Measurements from ENCODE around the gene RNF182. TPM values are rescaled to one million over a fixed set of nuclear protein-coding genes. Genes with fewer than 3 reads are reported as not detected.

The RNF182 gene
- total and polyA plus RNA-seq, 10 of the 15 experiments (the other 5 are each of a cell fraction or from before 2014, with no cell fraction given) = not detected

DNA sequence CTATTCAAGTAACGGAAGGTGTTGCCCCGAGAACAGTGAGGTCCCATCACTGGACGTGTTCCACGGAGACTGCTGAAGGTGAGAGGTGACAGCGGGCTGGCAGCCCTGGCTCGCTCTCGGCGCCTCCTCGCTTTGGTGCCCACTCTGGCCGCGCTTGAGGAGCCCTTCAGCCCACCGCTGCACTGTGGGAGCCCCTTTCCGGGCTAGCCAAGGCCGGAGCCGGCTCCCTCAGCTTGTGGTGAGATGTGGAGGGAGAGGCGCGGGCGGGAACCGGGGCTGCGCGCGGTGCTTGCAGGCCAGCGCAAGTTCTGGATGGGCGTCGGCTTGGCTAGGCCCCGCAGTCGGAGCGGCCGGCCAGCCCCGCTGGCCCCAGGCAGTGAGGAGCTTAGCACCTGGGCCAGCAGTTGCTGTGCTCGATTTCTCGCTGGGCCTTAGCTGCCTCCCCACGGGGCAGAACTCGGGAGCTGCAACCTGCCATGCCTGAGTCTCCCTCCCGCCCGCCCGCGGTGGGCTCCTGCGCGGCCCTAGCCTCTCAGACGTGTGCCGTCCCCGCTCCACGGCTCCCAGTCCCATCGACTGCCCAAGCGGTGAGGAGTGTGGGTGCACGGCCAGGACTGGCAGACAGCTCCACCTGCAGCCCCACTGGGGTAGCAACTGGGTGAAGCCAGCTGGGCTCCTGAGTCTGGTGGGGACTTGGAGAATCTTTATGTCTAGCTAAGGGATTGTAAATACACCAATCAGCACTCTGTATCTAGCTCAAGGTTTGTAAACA lies 77.6 kb downstream of the RNF182 start:
- CTCF ChIA-PET = interaction anchor here (1.0 kb wide), 1 partner anchor 208 kb away, joined by 5 read pairs; no protein-coding TSS in a partner anchor
- no peaks in the 10 kb centered on the region for H3K36me3 ChIP-seq (ENCODE audit: control insufficient read depth in 2 of 2, insufficient read depth in 2 of 2, low read length in 1 of 2)
- in situ Hi-C loops (cut with MboI) = no loop called here
- no peaks in the 10 kb centered on the region for H3K79me2 ChIP-seq (ENCODE audit: control insufficient read depth, insufficient read depth, low read length)
- H4K20me1 ChIP-seq (ENCODE audit: control insufficient read depth, insufficient read depth) = no peaks in the 10 kb centered on the region
- ATAC-seq (no peak), FAIRE-seq (no peak), DNase-seq (ENCODE audit: low read depth, low spot score) (no peak)
- H2AFZ ChIP-seq (ENCODE audit: control insufficient read depth, low read depth, low read length) = no peak overlapping the region
- intact Hi-C loops (cut with micrococcal nuclease; ENCODE audit: unreplicated experiment) = no loop called here
- no peak for TF ChIP-seq TCF12 (IDR thresholded peaks at IDR 0.05; ENCODE audit: low read depth, low read length)
- TF ChIP-seq KLF5 (IDR thresholded peaks at IDR 0.05; ENCODE audit: partially characterized antibody) = no peak
- no peak for TF ChIP-seq CHD2 (IDR thresholded peaks at IDR 0.05; ENCODE audit: borderline replicate concordance, low read depth, low read length)
- no peak for TF ChIP-seq JUNB (IDR thresholded peaks at IDR 0.05)
- TF ChIP-seq RB1 (IDR thresholded peaks at IDR 0.05; ENCODE audit: borderline replicate concordance) = no peak
- no peak for TF ChIP-seq EED (IDR thresholded peaks at IDR 0.05; ENCODE audit: low read depth)
- no peak for TF ChIP-seq BCL11A (IDR thresholded peaks at IDR 0.05; ENCODE audit: low read depth, low read length)
- no peak for TF ChIP-seq WRNIP1 (IDR thresholded peaks at IDR 0.05; ENCODE audit: borderline replicate concordance, low read depth, low read length)
- TF ChIP-seq CEBPB (IDR thresholded peaks at IDR 0.05; ENCODE audit: borderline replicate concordance in 1 of 2, low read depth in 2 of 2, low read length in 2 of 2) = no peak
- no peak for TF ChIP-seq MYB (IDR thresholded peaks at IDR 0.05; ENCODE audit: borderline replicate concordance, low read depth, low read length)
- TF ChIP-seq CBFB (IDR thresholded peaks at IDR 0.05; ENCODE audit: low read depth) = no peak
- TF ChIP-seq DPF2 (IDR thresholded peaks at IDR 0.05) = no peak
- TF ChIP-seq, protein P1, sequence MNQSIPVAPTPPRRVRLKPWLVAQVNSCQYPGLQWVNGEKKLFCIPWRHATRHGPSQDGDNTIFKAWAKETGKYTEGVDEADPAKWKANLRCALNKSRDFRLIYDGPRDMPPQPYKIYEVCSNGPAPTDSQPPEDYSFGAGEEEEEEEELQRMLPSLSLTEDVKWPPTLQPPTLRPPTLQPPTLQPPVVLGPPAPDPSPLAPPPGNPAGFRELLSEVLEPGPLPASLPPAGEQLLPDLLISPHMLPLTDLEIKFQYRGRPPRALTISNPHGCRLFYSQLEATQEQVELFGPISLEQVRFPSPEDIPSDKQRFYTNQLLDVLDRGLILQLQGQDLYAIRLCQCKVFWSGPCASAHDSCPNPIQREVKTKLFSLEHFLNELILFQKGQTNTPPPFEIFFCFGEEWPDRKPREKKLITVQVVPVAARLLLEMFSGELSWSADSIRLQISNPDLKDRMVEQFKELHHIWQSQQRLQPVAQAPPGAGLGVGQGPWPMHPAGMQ (IDR thresholded peaks at IDR 0.05; ENCODE audit: borderline replicate concordance) = no peak
- TF ChIP-seq GATAD2B (conservative IDR thresholded peaks at IDR 0.05; ENCODE audit: low read depth) = no peak
- no peak for TF ChIP-seq BMI1 (IDR thresholded peaks at IDR 0.05; ENCODE audit: borderline replicate concordance)
- TF ChIP-seq NFYA (IDR thresholded peaks at IDR 0.05; ENCODE audit: borderline replicate concordance, low read depth, low read length) = no peak
- TF ChIP-seq E2F4 (IDR thresholded peaks at IDR 0.05; ENCODE audit: low read depth, low read length) = no peak
- 81% methylated on average over 46 of the region's 47 CpGs for WGBS (ENCODE audit: insufficient coverage, insufficient replicate concordance, low lambda C conversion rate, missing lambda C conversion rate)
- RAD21 ChIA-PET (ENCODE audit: unreplicated experiment) = no interaction called here
- no peak overlapping the region for H3K9ac ChIP-seq (ENCODE audit: control insufficient read depth, insufficient read depth, low read length)
- BruUV-seq (replicated peaks) = no TSS peak
- POLR2A ChIA-PET = no interaction called here
- H3K4me3 ChIP-seq = no peak overlapping the region
- SMC1A ChIA-PET (ENCODE audit: uncharacterized antibody, unreplicated experiment) = no interaction called here
- H3K4me2 ChIP-seq (ENCODE audit: control insufficient read depth, insufficient read depth) = no peak overlapping the region
- H3K4me1 ChIP-seq (ENCODE audit: control insufficient read depth, insufficient read depth, low read length) = no peaks in the 10 kb centered on the region
- no peaks in the 10 kb centered on the region; the same call in 2 of the 3 replicates for H3K9me3 ChIP-seq (replicated peaks; ENCODE audit: control insufficient read depth, insufficient read depth, low read length)
- H3K27ac ChIP-seq (ENCODE audit: control insufficient read depth, insufficient read depth) = no peak overlapping the region
- H3K27me3 ChIP-seq (replicated peaks in 1 of 2; ENCODE audit: control insufficient read depth in 2 of 2, insufficient read depth in 2 of 2, low read length in 1 of 2) = no peaks in the 10 kb centered on the region
